Measurements from ENCODE around the gene ATRAID.

DNA sequence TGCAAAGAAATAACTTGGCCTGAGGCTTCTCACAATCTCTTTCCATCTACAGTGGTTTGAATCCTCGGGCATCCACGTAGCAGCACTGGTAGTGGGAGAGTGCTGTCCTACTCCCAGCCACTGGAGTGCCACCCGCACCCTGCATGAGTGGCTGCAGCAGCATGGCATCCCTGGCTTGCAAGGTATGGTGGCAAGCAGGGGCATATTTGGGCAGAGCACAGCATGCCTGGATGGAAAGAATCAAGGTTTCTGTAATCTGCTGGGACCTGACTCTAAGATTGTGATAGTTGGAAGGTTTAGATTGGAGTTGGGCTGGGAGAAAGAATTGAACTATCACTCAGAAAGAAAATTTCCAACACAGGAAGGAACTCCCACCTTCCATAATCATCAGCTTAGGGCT, 9.3 kb downstream of the ATRAID start:
- TF ChIP-seq, protein P1, sequence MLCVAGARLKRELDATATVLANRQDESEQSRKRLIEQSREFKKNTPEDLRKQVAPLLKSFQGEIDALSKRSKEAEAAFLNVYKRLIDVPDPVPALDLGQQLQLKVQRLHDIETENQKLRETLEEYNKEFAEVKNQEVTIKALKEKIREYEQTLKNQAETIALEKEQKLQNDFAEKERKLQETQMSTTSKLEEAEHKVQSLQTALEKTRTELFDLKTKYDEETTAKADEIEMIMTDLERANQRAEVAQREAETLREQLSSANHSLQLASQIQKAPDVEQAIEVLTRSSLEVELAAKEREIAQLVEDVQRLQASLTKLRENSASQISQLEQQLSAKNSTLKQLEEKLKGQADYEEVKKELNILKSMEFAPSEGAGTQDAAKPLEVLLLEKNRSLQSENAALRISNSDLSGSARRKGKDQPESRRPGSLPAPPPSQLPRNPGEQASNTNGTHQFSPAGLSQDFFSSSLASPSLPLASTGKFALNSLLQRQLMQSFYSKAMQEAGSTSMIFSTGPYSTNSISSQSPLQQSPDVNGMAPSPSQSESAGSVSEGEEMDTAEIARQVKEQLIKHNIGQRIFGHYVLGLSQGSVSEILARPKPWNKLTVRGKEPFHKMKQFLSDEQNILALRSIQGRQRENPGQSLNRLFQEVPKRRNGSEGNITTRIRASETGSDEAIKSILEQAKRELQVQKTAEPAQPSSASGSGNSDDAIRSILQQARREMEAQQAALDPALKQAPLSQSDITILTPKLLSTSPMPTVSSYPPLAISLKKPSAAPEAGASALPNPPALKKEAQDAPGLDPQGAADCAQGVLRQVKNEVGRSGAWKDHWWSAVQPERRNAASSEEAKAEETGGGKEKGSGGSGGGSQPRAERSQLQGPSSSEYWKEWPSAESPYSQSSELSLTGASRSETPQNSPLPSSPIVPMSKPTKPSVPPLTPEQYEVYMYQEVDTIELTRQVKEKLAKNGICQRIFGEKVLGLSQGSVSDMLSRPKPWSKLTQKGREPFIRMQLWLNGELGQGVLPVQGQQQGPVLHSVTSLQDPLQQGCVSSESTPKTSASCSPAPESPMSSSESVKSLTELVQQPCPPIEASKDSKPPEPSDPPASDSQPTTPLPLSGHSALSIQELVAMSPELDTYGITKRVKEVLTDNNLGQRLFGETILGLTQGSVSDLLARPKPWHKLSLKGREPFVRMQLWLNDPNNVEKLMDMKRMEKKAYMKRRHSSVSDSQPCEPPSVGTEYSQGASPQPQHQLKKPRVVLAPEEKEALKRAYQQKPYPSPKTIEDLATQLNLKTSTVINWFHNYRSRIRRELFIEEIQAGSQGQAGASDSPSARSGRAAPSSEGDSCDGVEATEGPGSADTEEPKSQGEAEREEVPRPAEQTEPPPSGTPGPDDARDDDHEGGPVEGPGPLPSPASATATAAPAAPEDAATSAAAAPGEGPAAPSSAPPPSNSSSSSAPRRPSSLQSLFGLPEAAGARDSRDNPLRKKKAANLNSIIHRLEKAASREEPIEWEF (IDR thresholded peaks at IDR 0.05; ENCODE audit: insufficient replicate concordance, low read depth, low read length): no peak
- TF ChIP-seq, protein P2, sequence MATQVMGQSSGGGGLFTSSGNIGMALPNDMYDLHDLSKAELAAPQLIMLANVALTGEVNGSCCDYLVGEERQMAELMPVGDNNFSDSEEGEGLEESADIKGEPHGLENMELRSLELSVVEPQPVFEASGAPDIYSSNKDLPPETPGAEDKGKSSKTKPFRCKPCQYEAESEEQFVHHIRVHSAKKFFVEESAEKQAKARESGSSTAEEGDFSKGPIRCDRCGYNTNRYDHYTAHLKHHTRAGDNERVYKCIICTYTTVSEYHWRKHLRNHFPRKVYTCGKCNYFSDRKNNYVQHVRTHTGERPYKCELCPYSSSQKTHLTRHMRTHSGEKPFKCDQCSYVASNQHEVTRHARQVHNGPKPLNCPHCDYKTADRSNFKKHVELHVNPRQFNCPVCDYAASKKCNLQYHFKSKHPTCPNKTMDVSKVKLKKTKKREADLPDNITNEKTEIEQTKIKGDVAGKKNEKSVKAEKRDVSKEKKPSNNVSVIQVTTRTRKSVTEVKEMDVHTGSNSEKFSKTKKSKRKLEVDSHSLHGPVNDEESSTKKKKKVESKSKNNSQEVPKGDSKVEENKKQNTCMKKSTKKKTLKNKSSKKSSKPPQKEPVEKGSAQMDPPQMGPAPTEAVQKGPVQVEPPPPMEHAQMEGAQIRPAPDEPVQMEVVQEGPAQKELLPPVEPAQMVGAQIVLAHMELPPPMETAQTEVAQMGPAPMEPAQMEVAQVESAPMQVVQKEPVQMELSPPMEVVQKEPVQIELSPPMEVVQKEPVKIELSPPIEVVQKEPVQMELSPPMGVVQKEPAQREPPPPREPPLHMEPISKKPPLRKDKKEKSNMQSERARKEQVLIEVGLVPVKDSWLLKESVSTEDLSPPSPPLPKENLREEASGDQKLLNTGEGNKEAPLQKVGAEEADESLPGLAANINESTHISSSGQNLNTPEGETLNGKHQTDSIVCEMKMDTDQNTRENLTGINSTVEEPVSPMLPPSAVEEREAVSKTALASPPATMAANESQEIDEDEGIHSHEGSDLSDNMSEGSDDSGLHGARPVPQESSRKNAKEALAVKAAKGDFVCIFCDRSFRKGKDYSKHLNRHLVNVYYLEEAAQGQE (IDR thresholded peaks at IDR 0.05; ENCODE audit: low read depth, low read length): no peak
- TF ChIP-seq TCF3 (IDR thresholded peaks at IDR 0.05; ENCODE audit: borderline replicate concordance, insufficient read depth, low read depth, low read length): no peak
- no peak for TF ChIP-seq ETV6 (conservative IDR thresholded peaks at IDR 0.05 in 1 of 2, IDR thresholded peaks at IDR 0.05 in 1 of 2; ENCODE audit: borderline replicate concordance in 1 of 2, low read depth in 1 of 2)
- TF ChIP-seq, protein P3, sequence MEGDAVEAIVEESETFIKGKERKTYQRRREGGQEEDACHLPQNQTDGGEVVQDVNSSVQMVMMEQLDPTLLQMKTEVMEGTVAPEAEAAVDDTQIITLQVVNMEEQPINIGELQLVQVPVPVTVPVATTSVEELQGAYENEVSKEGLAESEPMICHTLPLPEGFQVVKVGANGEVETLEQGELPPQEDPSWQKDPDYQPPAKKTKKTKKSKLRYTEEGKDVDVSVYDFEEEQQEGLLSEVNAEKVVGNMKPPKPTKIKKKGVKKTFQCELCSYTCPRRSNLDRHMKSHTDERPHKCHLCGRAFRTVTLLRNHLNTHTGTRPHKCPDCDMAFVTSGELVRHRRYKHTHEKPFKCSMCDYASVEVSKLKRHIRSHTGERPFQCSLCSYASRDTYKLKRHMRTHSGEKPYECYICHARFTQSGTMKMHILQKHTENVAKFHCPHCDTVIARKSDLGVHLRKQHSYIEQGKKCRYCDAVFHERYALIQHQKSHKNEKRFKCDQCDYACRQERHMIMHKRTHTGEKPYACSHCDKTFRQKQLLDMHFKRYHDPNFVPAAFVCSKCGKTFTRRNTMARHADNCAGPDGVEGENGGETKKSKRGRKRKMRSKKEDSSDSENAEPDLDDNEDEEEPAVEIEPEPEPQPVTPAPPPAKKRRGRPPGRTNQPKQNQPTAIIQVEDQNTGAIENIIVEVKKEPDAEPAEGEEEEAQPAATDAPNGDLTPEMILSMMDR (IDR thresholded peaks at IDR 0.05 in 2 of 3, conservative IDR thresholded peaks at IDR 0.05 in 1 of 3; ENCODE audit: control insufficient read depth in 2 of 3, extremely low read depth in 1 of 3, insufficient read depth in 1 of 3, low read depth in 3 of 3, low read length in 3 of 3): no peak
- no peak for TF ChIP-seq RFX5 (IDR thresholded peaks at IDR 0.05; ENCODE audit: low read depth, low read length)
- TF ChIP-seq MYC (IDR thresholded peaks at IDR 0.05; ENCODE audit: insufficient read depth, insufficient read length, insufficient replicate concordance, low read length, severe bottlenecking): no peak
- TF ChIP-seq ASH2L (IDR thresholded peaks at IDR 0.05; ENCODE audit: borderline replicate concordance, low read depth): no peak
- no peak for TF ChIP-seq CEBPZ (IDR thresholded peaks at IDR 0.05; ENCODE audit: low read depth, low read length)
- TF ChIP-seq POLR2A (IDR thresholded peaks at IDR 0.05; ENCODE audit: low read depth, low read length): no peak
- TF ChIP-seq MAX (IDR thresholded peaks at IDR 0.05; ENCODE audit: low read depth, low read length): no peak
- TF ChIP-seq POLR2AphosphoS5 (IDR thresholded peaks at IDR 0.05; ENCODE audit: low read length): no peak
- no peak for TF ChIP-seq EP300 (IDR thresholded peaks at IDR 0.05; ENCODE audit: borderline replicate concordance in 1 of 2, control insufficient read depth in 1 of 2, low read depth in 2 of 2, low read length in 2 of 2)

Data from GM12878 (cell line).